Heart left ventricle (tissue), 16 donors: Measurements from ENCODE around the gene DDR1. TPM values are rescaled to one million over a fixed set of nuclear protein-coding genes. Genes with fewer than 3 reads are reported as not detected.

Experiments
- ATAC-seq, 4 donors: fragments of 200-7000 bp; cut with Tn5 transposase; one replicate each; pipeline ENCODE4 v1.9.1; 2020 to 2022; ENCODE audit warnings: moderate library complexity in 4 of 4, mild to moderate bottlenecking in 3 of 4, moderate number of reproducible peaks in 1 of 4
- DNase-seq, 5 donors: peaks; one replicate each; pipeline ENCODE4 v3.0.0-alpha.2; 2020
- H3K27ac ChIP-seq, 12 donors: fragments of 200-600 bp; sonication (generic) in 4 of 12; one replicate each; pipeline versions ENCODE4 v1.5.0 to v1.8.0; 2016 to 2022; ENCODE audit warnings: mild to moderate bottlenecking in 2 of 12
- H3K27me3 ChIP-seq, 9 donors: fragments of 200-600 bp; sonication (generic) in 2 of 9; one replicate each; pipeline versions ENCODE4 v1.5.1 to v1.8.0; 2016 to 2022; ENCODE audit warnings: mild to moderate bottlenecking in 3 of 9
- H3K36me3 ChIP-seq, 9 donors: fragments of 200-600 bp; sonication (generic) in 2 of 9; one replicate each; pipeline versions ENCODE4 v1.5.0 to v1.8.0; 2018 to 2022; ENCODE audit warnings: mild to moderate bottlenecking in 2 of 9
- H3K4me1 ChIP-seq, 12 donors: fragments of 200-600 bp; sonication (generic) in 4 of 12; one replicate each; pipeline versions ENCODE4 v1.5.0 to v1.8.0; 2016 to 2022; ENCODE audit warnings: mild to moderate bottlenecking in 3 of 12
- H3K4me3 ChIP-seq, 12 donors: fragments of 200-600 bp; sonication (generic) in 4 of 12; one replicate each; pipeline versions ENCODE4 v1.5.0 to v1.8.0; 2017 to 2022; ENCODE audit warnings: mild to moderate bottlenecking in 9 of 12, moderate library complexity in 4 of 12
- H3K9me3 ChIP-seq, 12 donors: fragments of 200-600 bp; sonication (generic) in 4 of 12; one replicate each; pipeline versions ENCODE4 v1.5.0 to v1.8.0; 2016 to 2022; ENCODE audit warnings: mild to moderate bottlenecking in 1 of 12
- POLR2A ChIP-seq, 2 donors: fragments of 450-650 bp; IDR thresholded peaks; one replicate each; pipeline ENCODE4 v1.6.1; 2017; ENCODE audit warnings: antibody characterized with exemption in 2 of 2, mild to moderate bottlenecking in 2 of 2, moderate library complexity in 2 of 2
- WGBS, 4 donors: extraction: QIAGEN DNeasy Blood & Tissue Kit in 2 of 4; methylation state at CpG; one replicate each; pipeline versions ENCODE4 v1.1.5 to v1.1.7; 2013 to 2018; 5-methylcytosine and 5-hydroxymethylcytosine counted together
- intact Hi-C, 10 donors: fragments of 100-400 bp; cut with DNase I; formaldehyde crosslinking; loops; one replicate each; pipeline versions ENCODE4 v1.11.1 to v1.14.2; 2022
- polyA plus RNA-seq, 2 donors: library from polyadenylated mRNA; stranded (reverse); fragments of 200-250 nt; gene quantifications; one replicate each; pipeline ENCODE4 v1.2.3, GENCODE V29; 2013
- total RNA-seq, 9 donors: library from RNA; depleted of rRNA in 2 of 9; stranded (reverse); fragments of >200 nt in 2 of 9; fragmentation: NEBNext Ultra II Directional in 3 of 9; extraction: Animal tissue kit (Norgen Biotek cat#: 25700) in 3 of 9; gene quantifications; one replicate each; pipeline versions ENCODE4 v1.1.0 to v1.2.4, GENCODE V29; 2016 to 2023
- TF ChIP-seq, protein P1 (sequence below), 12 donors: fragments of 200-600 bp; sonication (generic) in 4 of 12; IDR thresholded peaks; one replicate each; pipeline versions ENCODE4 v1.5.0 to v1.8.0; 2018 to 2022; ENCODE audit warnings: antibody characterized with exemption in 12 of 12, mild to moderate bottlenecking in 5 of 12
- donor health status: ischemic (EF 13 %, LVEDD 7.1; RV severe dilation, severe dysfunction).
- donor health status: healthy with polysubstance abuse.
- donor health status: DM: no; HTN: yes; CAD: no.
- donor health status: DM: no; HTN: no; CAD: no.
- donor health status: ischemic (EF 25% LVEDD 6.9; RV normal size, moderate dysfunction).
- donor health status: ischemic (EF 25% LVEDD 5.7; RV mildly dilated, moderate dysfunction).
- donor health status: healthy.
- donor health status: DM: yes; HTN: yes; CAD: no.
- donor health status: ischemic (EF 35%, LVEDD 5.7; RV mildly dilated, moderate dysfunction).
- donor health status: nonischemic (EF 11% LVEDD 7.7; RV severe dilation, severe dysfunction).
- donor health status: DM: yes; HTN: yes; CAD: no.
- donor health status: PGD.
- donor health status: ischemic (EF 29% LVEDD 5.4; RV normal size, mild dysfunction).
- donor health status: nonischemic (EF 23%, LVEDD 6.1; RV moderate dilation, normal function).

The DDR1 gene
- total and polyA plus RNA-seq, 11 donors: 11.8 to 50.0 (median 32.0) TPM

DNA sequence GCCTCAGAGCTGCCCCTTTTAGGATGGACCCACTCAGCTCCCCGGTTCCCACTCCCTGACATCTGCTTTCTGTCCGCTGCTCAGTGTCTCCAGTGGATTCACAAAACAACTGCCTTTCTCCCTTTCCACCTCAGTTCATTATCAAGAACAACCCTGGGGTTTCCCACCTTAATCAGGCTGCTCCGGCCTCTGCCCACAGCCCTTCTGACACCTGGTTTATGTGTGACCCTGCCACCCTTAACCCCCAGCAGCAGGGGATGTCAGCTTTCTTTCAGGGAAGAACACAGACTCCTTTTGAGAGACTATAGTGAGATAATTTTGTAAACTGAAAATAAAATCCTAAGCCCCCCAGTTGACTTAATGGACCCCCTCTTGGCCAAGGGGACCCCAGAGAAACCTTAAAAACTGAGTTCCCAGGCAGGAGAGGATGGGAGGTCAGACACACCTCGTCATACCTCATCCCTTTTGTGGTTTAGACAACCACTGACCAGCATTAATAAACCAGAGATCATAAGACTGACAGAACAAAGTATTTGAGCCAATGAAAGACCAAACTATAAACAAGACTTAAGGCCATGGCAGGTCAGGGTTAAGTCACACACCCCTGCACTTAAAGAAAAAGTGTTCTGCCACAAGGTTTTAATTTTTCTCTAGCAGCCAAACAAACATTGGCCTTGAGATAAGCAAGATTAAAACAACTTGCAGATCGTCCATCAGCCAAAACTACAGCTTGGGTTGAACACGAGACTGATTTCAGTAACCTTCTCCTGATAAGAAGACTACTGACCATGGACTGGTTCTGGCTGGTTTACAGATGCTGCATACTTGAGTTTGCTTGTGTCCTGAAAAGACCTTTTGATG lies 42.4 kb upstream of the DDR1 start:
- TF ChIP-seq, protein P1, sequence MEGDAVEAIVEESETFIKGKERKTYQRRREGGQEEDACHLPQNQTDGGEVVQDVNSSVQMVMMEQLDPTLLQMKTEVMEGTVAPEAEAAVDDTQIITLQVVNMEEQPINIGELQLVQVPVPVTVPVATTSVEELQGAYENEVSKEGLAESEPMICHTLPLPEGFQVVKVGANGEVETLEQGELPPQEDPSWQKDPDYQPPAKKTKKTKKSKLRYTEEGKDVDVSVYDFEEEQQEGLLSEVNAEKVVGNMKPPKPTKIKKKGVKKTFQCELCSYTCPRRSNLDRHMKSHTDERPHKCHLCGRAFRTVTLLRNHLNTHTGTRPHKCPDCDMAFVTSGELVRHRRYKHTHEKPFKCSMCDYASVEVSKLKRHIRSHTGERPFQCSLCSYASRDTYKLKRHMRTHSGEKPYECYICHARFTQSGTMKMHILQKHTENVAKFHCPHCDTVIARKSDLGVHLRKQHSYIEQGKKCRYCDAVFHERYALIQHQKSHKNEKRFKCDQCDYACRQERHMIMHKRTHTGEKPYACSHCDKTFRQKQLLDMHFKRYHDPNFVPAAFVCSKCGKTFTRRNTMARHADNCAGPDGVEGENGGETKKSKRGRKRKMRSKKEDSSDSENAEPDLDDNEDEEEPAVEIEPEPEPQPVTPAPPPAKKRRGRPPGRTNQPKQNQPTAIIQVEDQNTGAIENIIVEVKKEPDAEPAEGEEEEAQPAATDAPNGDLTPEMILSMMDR (IDR thresholded peaks at IDR 0.05): no peak
- no peak for TF ChIP-seq POLR2A (IDR thresholded peaks at IDR 0.05)
- no peak for DNase-seq
- no peak for ATAC-seq
- H3K4me3 ChIP-seq: no peak overlapping the region
- H3K27ac ChIP-seq: no peak overlapping the region
- no peaks in the 10 kb centered on the region for H3K9me3 ChIP-seq
- no peaks in the 10 kb centered on the region for H3K27me3 ChIP-seq
- WGBS, 4 donors: 55 to 63% (median 60%) methylated on average over 6 of the region's 6 CpGs
- H3K36me3 ChIP-seq: no peaks in the 10 kb centered on the region
- intact Hi-C loops: no loop called here
- H3K4me1 ChIP-seq: peaks cover 0 to 34% (median 15%) of the 10 kb centered on the region in 12 donors

DNA sequence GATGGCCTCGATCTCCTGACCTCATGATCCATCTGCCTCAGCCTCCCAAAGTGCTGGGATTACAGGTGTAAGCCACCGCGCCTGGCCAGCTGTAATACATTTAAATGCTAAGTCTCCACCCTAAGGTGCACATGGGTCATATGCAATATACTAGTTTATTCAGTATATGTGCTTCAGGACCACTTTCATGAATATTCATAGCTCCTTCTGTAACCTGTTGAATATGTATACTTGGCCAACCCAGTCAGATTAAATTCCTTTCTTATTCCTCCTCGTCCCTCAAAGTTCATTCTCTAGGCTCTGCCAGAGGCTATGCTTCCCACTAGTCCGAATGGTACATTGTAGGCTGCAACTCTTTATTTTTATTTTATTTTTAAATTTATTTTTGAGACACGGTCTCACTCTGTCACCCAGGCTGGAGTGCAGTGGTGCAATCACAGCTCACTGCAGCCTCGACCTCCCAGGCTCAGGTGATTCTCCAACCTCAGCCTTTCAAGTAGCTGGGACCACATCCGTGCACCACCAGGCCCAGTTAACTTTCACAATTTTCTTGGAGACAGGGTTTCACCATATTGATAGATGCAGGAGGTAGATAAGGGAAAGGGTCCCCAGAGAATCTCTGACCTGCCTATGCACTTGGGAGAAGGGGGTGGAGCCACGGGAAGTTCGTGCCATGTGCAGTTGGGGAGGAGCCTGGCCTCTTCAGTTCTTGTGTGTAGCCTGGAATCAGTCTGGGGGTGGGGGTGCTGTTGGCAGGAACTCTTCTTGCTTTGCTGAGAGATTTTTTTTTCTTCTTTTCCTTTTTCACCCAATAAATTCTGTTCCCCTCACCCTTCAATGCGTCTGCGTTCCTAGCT lies 41.3 kb upstream of the DDR1 start:
- 77 to 80% (median 77%) methylated on average over 12 of the region's 12 CpGs for WGBS, 4 donors
- intact Hi-C loops: no loop called here
- Histone ChIP-seq H3K27ac (no peak overlapping the region), H3K27me3 (no peaks in the 10 kb centered on the region), H3K4me3 (no peak overlapping the region), H3K36me3 (no peaks in the 10 kb centered on the region), H3K9me3 (no peaks in the 10 kb centered on the region), H3K4me1 (peaks cover 0 to 27% (median 12%) of the 10 kb centered on the region in 12 donors)
- DNase-seq (no peak), ATAC-seq (no peak)
- no peak for TF ChIP-seq POLR2A (IDR thresholded peaks at IDR 0.05)
- TF ChIP-seq, protein P1 (IDR thresholded peaks at IDR 0.05): no peak

DNA sequence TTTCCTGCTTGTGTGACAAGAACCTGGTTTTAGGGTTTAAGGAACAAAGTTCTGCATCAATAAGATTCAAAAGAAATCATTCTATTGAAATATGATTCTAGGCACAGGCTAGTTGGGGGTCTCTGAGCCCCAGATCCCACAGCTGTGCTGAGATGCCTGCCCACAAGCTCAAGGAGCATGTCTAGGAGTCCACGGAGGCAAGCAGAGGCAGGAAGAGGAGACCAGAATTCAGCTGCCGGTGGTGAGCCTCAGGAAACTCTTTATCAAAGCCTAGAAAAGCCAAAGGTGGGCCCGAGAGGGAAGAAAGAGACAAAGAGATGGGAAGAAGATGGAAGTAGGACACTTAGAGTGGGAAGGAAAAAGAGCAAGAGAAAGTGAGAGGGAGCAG lies 40.7 kb upstream of the DDR1 start:
- Histone ChIP-seq H3K4me1 (peaks cover 0 to 27% (median 10%) of the 10 kb centered on the region in 12 donors), H3K27ac (no peak overlapping the region), H3K27me3 (no peaks in the 10 kb centered on the region), H3K36me3 (no peaks in the 10 kb centered on the region), H3K4me3 (no peak overlapping the region), H3K9me3 (no peaks in the 10 kb centered on the region)
- DNase-seq (no peak), ATAC-seq (no peak)
- WGBS, 4 donors: 39 to 58% (median 47%) methylated on average over 3 of the region's 3 CpGs
- intact Hi-C loops: no loop called here
- TF ChIP-seq, protein P1 (IDR thresholded peaks at IDR 0.05): no peak
- no peak for TF ChIP-seq POLR2A (IDR thresholded peaks at IDR 0.05)

- WGBS, 4 donors: 58 to 73% (median 65%) methylated on average over 3 of the region's 3 CpGs
- no peak overlapping the region for H3K4me3 ChIP-seq
- H3K4me1 ChIP-seq: peaks cover 0 to 27% (median 10%) of the 10 kb centered on the region in 12 donors
- H3K27ac ChIP-seq: no peak overlapping the region
- DNase-seq (no peak), ATAC-seq (no peak)
- intact Hi-C loops: no loop called here
- H3K36me3 ChIP-seq: no peaks in the 10 kb centered on the region
- TF ChIP-seq, protein P1 (IDR thresholded peaks at IDR 0.05): no peak
- TF ChIP-seq POLR2A (IDR thresholded peaks at IDR 0.05): no peak
- no peaks in the 10 kb centered on the region for H3K9me3 ChIP-seq
- H3K27me3 ChIP-seq: no peaks in the 10 kb centered on the region
These were observed 40.2 kb upstream of the DDR1 start for GRCh38 chr6:30844118-30844535.
